GM11168 (cell line): ENCODE results near the gene TUBA4B.
"Not testable (repeated sequence)": the region's sequence is repeated elsewhere in the genome, so short reads cannot be mapped to it uniquely, and the experiment has no call there.

Experiments used
- in situ Hi-C: fragments of 300-500 bp; cut with MboI; formaldehyde crosslinking; loops from one replicate; pipeline ENCODE4 v1.12.0; 2022; ENCODE audit warnings: low sequenced_read_pairs; ENCODE audit not compliant: unreplicated experiment

Gene TUBA4B

GRCh38 chr2:219308142-219309101 is 55.4 kb downstream of the TUBA4B start:
- in situ Hi-C loops: no loop called here

DNA sequence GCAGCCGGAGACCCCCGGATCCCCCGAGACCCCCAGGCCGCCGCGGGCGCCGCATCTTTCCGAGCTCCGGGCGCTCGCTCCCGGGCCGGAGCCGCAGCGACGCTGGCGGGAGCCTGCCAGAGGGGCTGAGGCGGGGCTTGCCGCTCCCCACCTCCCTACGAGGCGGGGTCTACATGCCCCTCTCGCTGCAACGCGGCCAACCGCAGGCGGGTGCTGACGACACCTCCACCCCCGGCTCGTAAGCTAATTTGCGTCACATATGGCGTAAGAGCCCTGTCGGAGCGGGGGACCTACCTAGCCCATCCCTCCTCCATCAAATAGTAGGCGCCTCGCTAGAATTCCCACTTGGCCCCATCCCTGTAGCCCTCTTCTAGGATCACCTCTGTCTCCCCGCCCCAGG is 56.2 kb downstream of the TUBA4B start, which contains the start of gene PTPRN:
Gene PTPRN, minus strand, starts transcription at position 124 of the 400 bp plus-strand sequence. Its CDS starts 69 bp downstream, at position 55.
- in situ Hi-C loops: no loop called here

- in situ Hi-C loops: not testable (repeated sequence)
Measured at GRCh38 chr2:219312683-219313263, 59.7 kb downstream of the TUBA4B start.

GRCh38 chr2:219314804-219315468 is 61.9 kb downstream of the TUBA4B start:
- in situ Hi-C loops: no loop called here
